SH-SY5Y (cell line): ENCODE data around the gene TNFAIP3.

Source experiments
- GATA2 ChIP-seq: IDR thresholded peaks from 2 replicates; pipeline ENCODE4 v1.6.1; 2011; ENCODE audit warnings: mild to moderate bottlenecking, low read depth, low read length
- GATA3 ChIP-seq: IDR thresholded peaks from 2 replicates; pipeline ENCODE4 v1.6.1; 2011; ENCODE audit warnings: low read depth, mild to moderate bottlenecking, low read length, moderate library complexity

DNA sequence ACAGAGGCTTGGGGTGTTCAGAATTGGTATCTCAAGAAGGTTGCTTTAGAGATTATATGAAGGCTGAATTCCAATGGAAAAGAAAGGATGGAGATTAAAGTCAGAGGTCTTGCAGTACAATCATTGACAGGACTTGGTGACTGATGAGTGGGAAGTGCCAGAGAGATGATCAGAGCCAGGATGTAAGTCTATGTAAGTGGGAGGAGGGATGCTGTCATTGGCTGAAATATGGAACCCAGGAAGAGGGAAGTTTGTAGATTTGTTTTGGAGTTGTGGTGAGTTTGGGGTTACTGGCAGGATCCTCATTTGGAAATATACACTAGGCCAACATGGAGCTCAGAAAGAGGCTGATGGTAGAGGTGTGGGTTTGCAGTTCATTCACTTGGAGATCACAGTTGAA is 23.8 kb upstream of the TNFAIP3 start:
- TF ChIP-seq GATA3 (no peak), GATA2 (no peak)
